HG03097 (cell line): ENCODE results near the gene ULK4.
"Not testable (repeated sequence)": the region's sequence is repeated elsewhere in the genome, so short reads cannot be mapped to it uniquely, and the experiment has no call there.

Experiments used
- ATAC-seq: cut with Tn5 transposase; IDR thresholded peaks from one replicate; pipeline ENCODE4 v1.9.1; 2021; ENCODE audit not compliant: unreplicated experiment, low FRiP score

Gene ULK4

GRCh38 chr3:41652506-41652905 lies 309.4 kb downstream of the ULK4 start:
- ATAC-seq = no peak

DNA sequence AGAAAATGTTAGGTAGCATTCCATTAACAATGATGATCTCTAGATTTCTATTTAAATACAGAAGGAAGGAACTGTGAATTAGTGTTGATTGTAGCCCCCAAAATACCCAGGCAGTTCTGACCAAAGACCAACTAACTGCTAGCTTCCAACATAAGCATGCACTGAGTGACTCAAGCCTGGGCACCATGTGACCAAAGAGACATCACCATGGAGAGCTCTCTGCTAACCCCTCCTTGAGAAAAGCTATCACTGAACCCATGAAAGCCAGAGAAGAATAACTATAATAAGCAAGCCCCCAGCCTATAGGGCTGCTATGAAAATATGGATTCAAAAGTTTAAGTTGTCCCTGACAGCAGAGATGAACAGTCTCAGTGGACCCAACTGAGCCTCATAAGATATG lies 310.2 kb downstream of the ULK4 start:
- no peak for ATAC-seq

- ATAC-seq = no peak
Measured at GRCh38 chr3:41650406-41650805, 311.5 kb downstream of the ULK4 start.

- ATAC-seq = no peak
Measured at GRCh38 chr3:41649129-41649739, 312.7 kb downstream of the ULK4 start.

GRCh38 chr3:41647730-41648129 lies 314.2 kb downstream of the ULK4 start:
- ATAC-seq = not testable (repeated sequence)

DNA sequence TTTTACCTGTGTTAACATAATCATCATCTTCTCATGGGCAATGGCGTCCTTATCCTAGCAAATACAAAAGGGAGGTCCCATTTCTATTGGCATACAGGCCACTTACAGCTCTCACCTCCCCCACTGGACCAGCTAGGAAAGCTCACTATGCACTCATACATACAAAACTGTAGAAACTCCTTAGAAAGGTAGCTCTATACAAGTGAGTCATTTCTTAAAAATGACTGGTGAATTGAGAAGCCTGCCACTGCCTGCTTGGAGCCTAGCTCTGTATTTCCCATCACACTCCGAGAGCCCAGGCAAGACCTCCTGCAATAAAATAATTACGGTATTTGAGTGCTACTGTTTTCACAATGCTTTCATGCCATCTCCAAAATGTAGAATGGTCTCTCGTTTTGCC lies 321.8 kb downstream of the ULK4 start:
- ATAC-seq = no peak

GRCh38 chr3:41638381-41638780 lies 323.5 kb downstream of the ULK4 start:
- no peak for ATAC-seq

DNA sequence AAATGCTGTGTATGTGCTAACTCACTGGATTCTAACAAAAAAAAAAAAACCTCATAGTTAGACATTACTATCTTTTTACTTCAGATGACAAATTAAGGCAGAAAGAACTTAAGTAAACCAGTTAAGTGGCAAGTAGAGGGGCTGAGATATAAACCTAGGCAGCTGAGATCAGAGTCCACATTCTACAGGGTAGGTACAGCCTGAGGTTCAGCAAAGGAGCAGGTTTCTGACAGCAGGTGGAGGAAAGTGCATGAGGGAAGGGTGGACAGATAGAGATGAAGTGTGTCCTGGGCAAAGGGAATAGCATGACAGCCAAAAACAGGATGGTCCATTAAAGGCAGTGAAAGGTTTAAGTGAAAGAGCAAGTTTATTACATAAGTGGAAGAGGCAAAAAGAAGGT lies 329.2 kb downstream of the ULK4 start:
- no peak for ATAC-seq

GRCh38 chr3:41630708-41631107 lies 331.2 kb downstream of the ULK4 start:
- ATAC-seq = no peak

- no peak for ATAC-seq
Measured at GRCh38 chr3:41629986-41630385, 331.9 kb downstream of the ULK4 start.

DNA sequence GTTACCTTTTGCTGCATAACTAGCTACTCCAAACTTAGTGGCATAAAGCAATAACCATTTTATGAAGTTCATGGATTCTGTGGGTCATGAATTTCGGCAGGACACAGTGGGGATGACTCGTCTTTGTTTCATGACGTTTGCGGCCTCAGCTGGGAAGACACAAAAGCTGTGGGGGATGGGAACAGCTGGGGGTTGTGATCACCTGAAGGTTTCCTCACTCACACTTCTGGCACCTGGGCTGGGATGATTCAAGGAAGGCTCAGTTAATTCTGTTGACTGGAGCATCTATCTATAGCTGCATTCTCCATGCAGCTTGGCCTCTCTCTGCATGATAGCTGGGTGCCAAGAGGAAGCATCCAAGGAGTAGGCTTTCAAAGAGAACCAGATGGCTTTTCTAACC lies 332.8 kb downstream of the ULK4 start:
- no peak for ATAC-seq

DNA sequence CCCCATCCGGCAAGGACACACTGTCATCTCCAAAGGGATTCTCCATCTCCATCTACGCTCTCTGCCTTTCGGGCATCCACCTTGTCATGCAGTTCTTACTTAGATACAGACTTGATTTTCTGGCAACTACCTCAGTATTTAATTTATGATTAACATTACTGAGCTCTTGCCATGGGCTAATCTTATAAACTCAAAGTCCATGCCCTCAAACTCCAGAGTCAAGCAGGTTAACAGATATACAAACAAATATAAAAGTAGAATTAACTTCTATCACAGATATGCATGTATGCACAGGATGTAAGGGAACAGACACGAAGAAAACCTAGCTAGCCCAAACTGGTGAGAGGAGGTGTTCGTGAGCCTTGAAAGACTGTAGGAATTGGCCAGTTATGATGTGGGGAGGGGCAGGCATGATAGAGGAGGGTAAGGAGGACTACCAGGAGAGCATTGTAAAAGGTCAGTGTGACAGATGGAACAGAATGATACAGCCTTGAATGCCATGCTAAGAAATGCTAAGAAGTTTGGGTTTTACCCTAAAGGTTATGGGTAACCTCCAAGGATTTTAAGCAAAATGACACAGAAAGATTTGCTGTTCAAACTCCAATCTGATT lies 334.3 kb downstream of the ULK4 start:
- ATAC-seq = no peak

- no peak for ATAC-seq
Measured at GRCh38 chr3:41612853-41613252, 349.1 kb downstream of the ULK4 start.

DNA sequence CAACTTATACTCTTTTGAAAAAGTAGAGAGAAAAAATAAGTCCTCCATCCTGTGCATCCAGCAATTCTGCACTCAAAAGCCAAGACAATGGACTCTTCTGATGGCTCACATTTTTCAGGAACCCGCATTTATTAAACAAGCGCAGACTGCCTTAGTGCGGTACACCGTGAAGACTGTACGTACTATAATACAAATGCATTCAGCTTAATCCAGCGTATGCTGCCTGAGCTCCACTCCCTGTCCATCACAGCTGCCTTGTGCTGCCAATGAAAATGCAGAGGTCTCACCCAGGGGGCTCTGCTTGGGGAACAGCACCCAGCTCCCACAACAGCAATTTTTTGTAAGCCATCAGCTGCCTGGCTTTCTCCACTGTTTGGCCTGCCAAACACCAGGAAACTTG lies 350.9 kb downstream of the ULK4 start:
- ATAC-seq = no peak

DNA sequence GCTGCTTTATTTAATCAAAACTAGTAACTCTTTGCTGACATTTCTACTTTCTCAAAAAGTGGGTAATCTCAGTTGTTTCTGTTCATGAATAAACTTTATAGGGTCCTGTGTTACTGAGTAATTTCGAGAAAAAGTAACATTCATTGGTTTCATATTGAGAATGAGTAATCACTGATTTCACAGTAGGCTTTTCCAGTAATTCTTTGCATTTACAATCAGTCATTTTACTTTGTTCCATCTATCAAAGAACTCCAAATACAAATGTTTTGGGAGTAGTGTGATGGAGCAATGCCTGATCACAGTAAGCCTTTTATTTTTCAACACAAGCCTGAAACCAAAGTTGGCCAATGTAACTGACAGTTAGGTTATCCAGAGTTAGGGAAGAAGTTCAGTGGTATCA lies 353.6 kb downstream of the ULK4 start:
- no peak for ATAC-seq

DNA sequence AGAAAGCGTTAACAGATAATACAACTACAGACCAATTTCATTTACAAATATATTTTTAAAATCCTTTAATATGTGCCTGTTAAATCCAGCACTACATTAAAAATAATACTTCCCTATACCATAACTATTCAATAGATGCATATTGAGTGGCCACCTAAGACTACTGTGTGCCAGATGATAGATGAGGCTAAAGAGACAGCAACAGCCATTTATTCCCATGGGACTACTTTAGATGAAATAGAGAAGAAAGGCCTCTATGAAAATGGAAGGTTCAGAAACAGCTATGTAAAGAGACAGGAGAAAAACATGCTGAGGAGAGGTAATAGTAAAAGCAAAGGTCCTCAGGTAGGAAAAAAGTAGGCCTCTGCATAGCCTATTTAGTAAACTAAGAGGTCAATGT lies 358.1 kb downstream of the ULK4 start:
- no peak for ATAC-seq

GRCh38 chr3:41602121-41602520 lies 359.8 kb downstream of the ULK4 start:
- no peak for ATAC-seq

GRCh38 chr3:41601404-41601987 lies 360.4 kb downstream of the ULK4 start:
- no peak for ATAC-seq

GRCh38 chr3:41600616-41601015 lies 361.3 kb downstream of the ULK4 start:
- no peak for ATAC-seq

- ATAC-seq = no peak
Measured at GRCh38 chr3:41599127-41599484, 362.8 kb downstream of the ULK4 start.

DNA sequence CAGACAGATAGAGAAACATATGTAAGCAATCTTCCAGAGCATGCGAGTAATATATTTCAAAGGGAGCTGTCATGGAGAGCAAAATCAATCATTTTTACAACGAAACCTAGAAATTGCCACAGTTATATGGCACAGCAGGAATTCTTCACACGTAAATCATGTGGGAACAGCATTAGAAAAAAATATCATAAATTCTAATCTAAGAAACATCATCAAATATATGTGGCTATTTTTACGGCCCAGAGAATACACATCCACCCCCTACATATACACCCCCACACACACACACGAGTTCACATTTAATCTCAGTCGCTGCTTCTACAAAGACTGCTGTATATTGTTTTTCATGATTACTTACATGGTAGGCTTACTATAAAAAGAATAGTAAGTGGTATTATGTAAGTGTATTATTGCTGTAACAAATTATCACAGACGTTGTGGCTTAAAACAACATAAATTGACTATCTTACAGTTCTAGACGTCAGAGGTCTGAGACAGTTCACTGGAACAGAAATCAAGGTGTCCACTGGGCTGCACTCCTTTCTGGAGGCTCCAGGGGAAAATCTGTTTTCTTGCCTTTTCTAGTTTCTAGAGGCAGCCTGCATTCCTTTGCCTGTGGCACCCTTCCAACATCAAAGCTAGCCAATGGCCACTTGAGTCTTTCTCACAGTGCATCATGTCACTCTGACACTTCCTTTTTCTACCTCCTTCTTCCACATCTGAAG lies 363.3 kb downstream of the ULK4 start:
- ATAC-seq = no peak

DNA sequence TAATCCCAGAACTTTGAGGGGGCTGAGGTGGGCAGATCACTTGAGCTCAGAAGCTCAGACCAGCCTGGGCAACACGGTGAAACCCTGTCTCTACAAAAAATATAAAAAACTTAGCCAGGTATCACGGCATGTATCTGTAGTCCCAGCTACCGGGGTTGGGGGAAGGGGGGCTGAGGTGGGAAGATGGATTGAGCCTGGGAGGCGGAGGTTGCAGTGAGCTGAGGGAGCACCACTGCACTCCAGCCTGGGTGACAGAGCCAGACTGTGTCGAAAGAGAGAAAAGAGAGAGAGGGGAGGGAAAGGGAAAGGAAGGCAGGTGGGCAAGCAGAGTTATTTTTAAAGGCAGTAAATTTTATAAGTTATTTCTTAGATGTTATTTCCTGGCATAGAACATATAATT lies 368.1 kb downstream of the ULK4 start:
- no peak for ATAC-seq
